H1 (cell line): Measurements from ENCODE around the gene SRD5A3. TPM values are rescaled to one million over a fixed set of nuclear protein-coding genes. Genes with fewer than 3 reads are reported as not detected.

ENCODE experiments used
- CTCF ChIA-PET: fragments of 300-600 bp; sonication (Branson Sonifier 250); formaldehyde crosslinking; loops from one replicate; lab custom pipeline; 2021; ENCODE audit not compliant: partially characterized antibody; lab: Charles Lee
- POLR2A ChIA-PET: fragments of 300-600 bp; sonication (Branson Sonifier 250); formaldehyde crosslinking; loops from one replicate; lab custom pipeline; 2021; ENCODE audit warnings: inconsistent platforms; ENCODE audit not compliant: partially characterized antibody; lab: Charles Lee
- DNase-seq, 2 experiments: peaks; one replicate each; pipeline versions ENCODE4 v3.0.0 to v3.0.0-alpha.2; 2010 to 2022; ENCODE audit warnings: low spot score in 2 of 2, low read depth in 1 of 2, mixed read lengths in 1 of 2
- FAIRE-seq: peaks from 2 replicates; lab custom pipeline; 2011; peaks lifted over from hg19 to GRCh38; lab: Jason Lieb, UNC
- H2AFZ ChIP-seq: 2 replicates; pipeline ENCODE4 v1.8.1; 2012; ENCODE audit warnings: low read length, inconsistent platforms
- H2AK5ac ChIP-seq: 2 replicates; pipeline ENCODE4 v1.6.1; 2013; ENCODE audit warnings: low read depth, low read length
- H2BK120ac ChIP-seq: replicated peaks from 2 replicates; pipeline ENCODE3; 2013; ENCODE audit warnings: low read depth, low read length, inconsistent platforms
- H2BK12ac ChIP-seq: 2 replicates; pipeline ENCODE4 v1.6.1; 2013; ENCODE audit warnings: low read depth, low read length
- H2BK15ac ChIP-seq: 2 replicates; pipeline ENCODE4 v1.6.1; 2013; ENCODE audit warnings: low read length
- H2BK20ac ChIP-seq: 2 replicates; pipeline ENCODE4 v1.6.1; 2013; ENCODE audit warnings: low read length
- H2BK5ac ChIP-seq: 2 replicates; pipeline ENCODE4 v1.6.1; 2013; ENCODE audit warnings: low read depth, low read length
- H3K14ac ChIP-seq: 2 replicates; pipeline ENCODE4 v1.6.1; 2013; ENCODE audit warnings: inconsistent platforms; ENCODE audit not compliant: insufficient read length
- H3K18ac ChIP-seq: 2 replicates; pipeline ENCODE4 v1.6.1; 2013; ENCODE audit warnings: low read length; ENCODE audit errors: extremely low read depth
- H3K23ac ChIP-seq: 2 replicates; pipeline ENCODE4 v1.6.1; 2013; ENCODE audit warnings: inconsistent platforms; ENCODE audit not compliant: insufficient read length
- H3K23me2 ChIP-seq: 2 replicates; pipeline ENCODE4 v1.6.1; 2013; ENCODE audit warnings: low read depth, low read length
- H3K27ac ChIP-seq: 2 replicates; pipeline ENCODE4 v1.6.1; 2011; ENCODE audit warnings: low read depth, low read length, inconsistent platforms
- H3K27me3 ChIP-seq, 4 experiments: replicated peaks in 1 of 4; 1 replicate in 1 of 4; 2 replicates in 3 of 4; pipeline versions ENCODE4 v1.6.1 to v1.8.1; 2011 to 2013; ENCODE audit warnings: low read length in 3 of 4, mild to moderate bottlenecking in 3 of 4, inconsistent platforms in 2 of 4, mixed read lengths in 2 of 4, moderate library complexity in 1 of 4; ENCODE audit not compliant: control insufficient read depth in 3 of 4, insufficient read depth in 3 of 4; ENCODE audit errors: extremely low read depth in 1 of 4
- H3K36me3 ChIP-seq, 4 experiments: 2 replicates each; pipeline versions ENCODE4 v1.6.1 to v1.8.1; 2011 to 2013; ENCODE audit warnings: mild to moderate bottlenecking in 4 of 4, low read length in 3 of 4, moderate library complexity in 2 of 4, control low read depth in 1 of 4, inconsistent platforms in 1 of 4; ENCODE audit not compliant: insufficient read depth in 4 of 4, control insufficient read depth in 2 of 4
- H3K4ac ChIP-seq: replicated peaks from 2 replicates; pipeline ENCODE3; 2013; ENCODE audit warnings: low read length, low read depth, mixed read lengths, inconsistent platforms; ENCODE audit not compliant: insufficient read length
- H3K4me1 ChIP-seq, 4 experiments: replicated peaks in 1 of 4; 1 replicate in 1 of 4; 2 replicates in 3 of 4; pipeline versions ENCODE4 v1.6.1 to v1.8.1; 2011 to 2013; ENCODE audit warnings: low read length in 3 of 4, inconsistent platforms in 2 of 4, mixed read lengths in 1 of 4; ENCODE audit not compliant: insufficient read depth in 4 of 4, control insufficient read depth in 3 of 4
- H3K4me2 ChIP-seq, 2 experiments: 2 replicates each; pipeline versions ENCODE4 v1.6.1 to v1.8.1; 2011 to 2013; ENCODE audit warnings: low read depth in 2 of 2, low read length in 2 of 2, control low read depth in 1 of 2, inconsistent platforms in 1 of 2, mild to moderate bottlenecking in 1 of 2; ENCODE audit not compliant: insufficient read depth in 1 of 2
- H3K4me3 ChIP-seq, 4 experiments: fragments of 200-600, 300-600 bp in 1 of 4; sonication (generic), shearing (Covaris generic), sonication (Bioruptor Twin) in 1 of 4; 2 replicates each; pipeline versions ENCODE4 v1.5.1 to v1.8.1; 2011 to 2016; ENCODE audit warnings: low read length in 4 of 4, low read depth in 3 of 4, control low read depth in 2 of 4, inconsistent platforms in 2 of 4, mild to moderate bottlenecking in 2 of 4, mixed read lengths in 1 of 4, moderate library complexity in 1 of 4; ENCODE audit not compliant: insufficient read depth in 2 of 4; ENCODE audit errors: extremely low read depth in 1 of 4
- H3K56ac ChIP-seq: replicated peaks from 2 replicates; pipeline ENCODE3; 2013; ENCODE audit warnings: low read depth, mild to moderate bottlenecking, mixed read lengths, low read length, inconsistent platforms; ENCODE audit not compliant: insufficient read length
- H3K79me1 ChIP-seq: 2 replicates; pipeline ENCODE4 v1.6.1; 2013; ENCODE audit warnings: low read depth, low read length, control low read depth
- H3K79me2 ChIP-seq, 2 experiments: 2 replicates each; pipeline versions ENCODE4 v1.6.1 to v1.8.1; 2012 to 2013; ENCODE audit warnings: low read length in 2 of 2, mild to moderate bottlenecking in 2 of 2, inconsistent platforms in 1 of 2; ENCODE audit not compliant: insufficient read depth in 2 of 2, control insufficient read depth in 1 of 2
- H3K9ac ChIP-seq, 4 experiments: replicated peaks in 1 of 4; 1 replicate in 1 of 4; 2 replicates in 3 of 4; pipeline versions ENCODE4 v1.6.1 to v1.8.1; 2011 to 2013; ENCODE audit warnings: low read depth in 3 of 4, low read length in 3 of 4, control low read depth in 2 of 4, mild to moderate bottlenecking in 2 of 4, moderate library complexity in 2 of 4, inconsistent platforms in 1 of 4; ENCODE audit errors: extremely low read depth in 1 of 4
- H3K9me3 ChIP-seq, 2 experiments: 2 replicates each; pipeline versions ENCODE4 v1.6.1 to v1.8.1; 2012 to 2013; ENCODE audit warnings: mild to moderate bottlenecking in 2 of 2, moderate library complexity in 2 of 2, control low read depth in 1 of 2, inconsistent platforms in 1 of 2, low read depth in 1 of 2, low read length in 1 of 2, mixed read lengths in 1 of 2; ENCODE audit not compliant: insufficient read depth in 2 of 2
- H4K20me1 ChIP-seq, 2 experiments: replicated peaks in 1 of 2; 2 replicates each; pipeline versions ENCODE3 to v1.8.1; 2011 to 2013; ENCODE audit warnings: inconsistent platforms in 2 of 2, low read length in 2 of 2, mild to moderate bottlenecking in 1 of 2; ENCODE audit not compliant: insufficient read depth in 2 of 2, control insufficient read depth in 1 of 2
- H4K5ac ChIP-seq: 2 replicates; pipeline ENCODE4 v1.6.1; 2013; ENCODE audit warnings: low read length, low read depth, mixed read lengths, inconsistent platforms; ENCODE audit not compliant: insufficient read length
- H4K8ac ChIP-seq: 2 replicates; pipeline ENCODE4 v1.8.0; 2013; ENCODE audit warnings: mild to moderate bottlenecking, moderate library complexity, low read length, inconsistent platforms; ENCODE audit not compliant: insufficient read depth; ENCODE audit errors: extremely low read depth
- H4K91ac ChIP-seq: replicated peaks from 2 replicates; pipeline ENCODE3; 2013; ENCODE audit warnings: low read length, mixed read lengths, inconsistent platforms; ENCODE audit not compliant: insufficient read length
- CBX8 ChIP-seq: fragments of 300-800, 300-1000 bp; sonication (generic); IDR thresholded peaks from 2 replicates; pipeline ENCODE4 v1.7.1; 2016; ENCODE audit warnings: low read depth, low read length, borderline replicate concordance
- CHD1 ChIP-seq: IDR thresholded peaks from 2 replicates; pipeline ENCODE4 v1.6.1; 2012; ENCODE audit warnings: low read depth, low read length, improper control_type of control experiment
- CHD2 ChIP-seq: IDR thresholded peaks from 2 replicates; pipeline ENCODE4 v1.6.1; 2012; ENCODE audit warnings: low read length, improper control_type of control experiment
- EP300 ChIP-seq, 2 experiments: IDR thresholded peaks; 1 replicate in 1 of 2; 2 replicates in 1 of 2; pipeline ENCODE4 v1.6.1; 2011 to 2012; ENCODE audit warnings: low read depth in 2 of 2, low read length in 2 of 2, mild to moderate bottlenecking in 2 of 2, borderline replicate concordance in 1 of 2, inconsistent platforms in 1 of 2, moderate library complexity in 1 of 2
- GTF2F1 ChIP-seq: IDR thresholded peaks from 2 replicates; pipeline ENCODE4 v1.6.1; 2012; ENCODE audit warnings: low read depth, low read length, improper control_type of control experiment, borderline replicate concordance
- HDAC6 ChIP-seq: IDR thresholded peaks from one replicate; pipeline ENCODE4 v1.7.1; 2012; ENCODE audit warnings: low read depth, mild to moderate bottlenecking, inconsistent platforms, low read length, moderate library complexity
- JUND ChIP-seq: IDR thresholded peaks from 2 replicates; pipeline ENCODE4 v1.6.1; 2011; ENCODE audit warnings: mild to moderate bottlenecking, improper control_type of control experiment, low read length
- KDM1A ChIP-seq: fragments of 200-600, 300-600 bp; sonication (generic); IDR thresholded peaks from 2 replicates; pipeline ENCODE4 v1.7.1; 2016; ENCODE audit warnings: mild to moderate bottlenecking, low read length, borderline replicate concordance
- POLR2AphosphoS5 ChIP-seq: IDR thresholded peaks from 2 replicates; pipeline ENCODE4 v1.6.1; 2011; ENCODE audit warnings: low read depth, low read length
- SIX5 ChIP-seq: IDR thresholded peaks from 2 replicates; pipeline ENCODE4 v1.6.1; 2011; ENCODE audit warnings: mild to moderate bottlenecking, low read depth, low read length
- TBP ChIP-seq: IDR thresholded peaks from 2 replicates; pipeline ENCODE4 v1.6.1; 2011; ENCODE audit warnings: low read depth, low read length, improper control_type of control experiment
- TEAD4 ChIP-seq: IDR thresholded peaks from 2 replicates; pipeline ENCODE4 v1.6.1; 2012; ENCODE audit warnings: low read depth, low read length, inconsistent platforms, mixed read lengths
- USF2 ChIP-seq: IDR thresholded peaks from 2 replicates; pipeline ENCODE4 v1.6.1; 2011; ENCODE audit warnings: low read length, improper control_type of control experiment
- WGBS, 2 experiments: shearing (Covaris generic) in 1 of 2; methylation state at CpG; one replicate each; pipeline versions ENCODE4 v1.1.6 to v1.1.7; 2013 to 2015; ENCODE audit warnings: low lambda C conversion rate in 2 of 2, mixed read lengths in 2 of 2, inconsistent platforms in 1 of 2, low coverage in 1 of 2, missing lambda C conversion rate in 1 of 2; ENCODE audit not compliant: insufficient replicate concordance in 2 of 2, insufficient coverage in 1 of 2, insufficient read length in 1 of 2; ENCODE audit errors: extremely low coverage in 1 of 2, missing lambda C conversion rate in 1 of 2; 5-methylcytosine and 5-hydroxymethylcytosine counted together
- polyA plus RNA-seq, 7 experiments: library from polyadenylated mRNA; depleted of rRNA in 3 of 7; stranded (reverse) in 5 of 7; unstranded in 2 of 7; fragments of >200 nt in 5 of 7; fragments of 200-250 nt in 2 of 7; gene quantifications; 1 replicate in 5 of 7; 2 replicates in 1 of 7; 4 replicates in 1 of 7; pipeline versions ENCODE4 v1.2.1 to v1.2.3, GENCODE V29; 2011 to 2013; ENCODE audit warnings: missing spikeins in 2 of 7, mixed read lengths in 2 of 7
- total RNA-seq: library from RNA; stranded (reverse); fragmentation: NEBNext Ultra II Directional; extraction: Animal tissue kit (Norgen Biotek cat#: 25700); gene quantifications from 2 replicates; pipeline ENCODE4 v1.2.1, GENCODE V29; 2021

SRD5A3 gene
- total and polyA plus RNA-seq, 2 of the 8 experiments (the other 6 are each of a cell fraction or from before 2014, with no cell fraction given) = 19.6 to 34.6 TPM

- Histone ChIP-seq H2BK15ac (no peak overlapping the region), H3K79me1 (peaks cover 3% of the 10 kb centered on the region), H2BK5ac (no peak overlapping the region), H4K91ac (no peak overlapping the region), H3K27me3 (no peaks in the 10 kb centered on the region), H3K14ac (no peak overlapping the region), H3K9me3 (no peaks in the 10 kb centered on the region), H3K36me3 (peaks cover 2 to 47% (median 14%) of the 10 kb centered on the region in 4 experiments; a peak in 6 of 8 replicates), H4K20me1 (peaks cover 12 to 17% of the 10 kb centered on the region in 2 experiments), H3K27ac (no peak overlapping the region), H4K8ac (no peak overlapping the region), H2BK20ac (no peak overlapping the region), H3K18ac (no peak overlapping the region), H3K79me2 (peaks cover 9 to 90% of the 10 kb centered on the region in 2 experiments), H3K23ac (no peak overlapping the region), H2AFZ (no peak overlapping the region), H3K4me1 (peaks cover 0 to 3% (median under 1%) of the 10 kb centered on the region in 4 experiments; a peak in 2 of 7 replicates), H3K56ac (no peak overlapping the region), H2BK12ac (no peak overlapping the region), H2AK5ac (no peak overlapping the region), H3K9ac (no peak overlapping the region), H3K23me2 (no peaks in the 10 kb centered on the region), H4K5ac (no peak overlapping the region), H3K4ac (no peak overlapping the region), H3K4me2 (no peak overlapping the region), H2BK120ac (no peak overlapping the region), H3K4me3 (no peak overlapping the region)
- FAIRE-seq (peak; percentile 7), DNase-seq (no peak)
- POLR2A ChIA-PET = interaction anchor here (0.7 to 1.2 kb wide), 3 partner anchors 10 to 73 kb away, joined by 3 to 7 read pairs (median 3); partner anchors contain the start of gene TMEM165
- CTCF ChIA-PET = interaction anchor here (2.3 kb wide), 1 partner anchor 433 kb away, joined by 6 read pairs; no protein-coding TSS in a partner anchor
- WGBS, 2 experiments = 91% methylated on average over 3 of the region's 3 CpGs; no CpG with 5 or more reads in 1 of the 2 experiments
- no peak for TF ChIP-seq CHD1
- TF ChIP-seq TEAD4 = no peak
- no peak for TF ChIP-seq GTF2F1
- no peak for TF ChIP-seq CBX8
- TF ChIP-seq HDAC6 = no peak
- TF ChIP-seq KDM1A = no peak
- no peak for TF ChIP-seq SIX5
- no peak for TF ChIP-seq CHD2
- TF ChIP-seq TBP = no peak
- TF ChIP-seq USF2 = no peak
- no peak for TF ChIP-seq POLR2AphosphoS5
- no peak for TF ChIP-seq JUND
- TF ChIP-seq EP300 (IDR thresholded peaks at IDR 0.05; ENCODE audit: borderline replicate concordance in 1 of 2, low read depth in 2 of 2, low read length in 2 of 2) = no peak
Measured at GRCh38 chr4:55405073-55405472, 59.0 kb downstream of the SRD5A3 start.
